ENCODE results near the gene TEX13C.

Gene TEX13C

DNA sequence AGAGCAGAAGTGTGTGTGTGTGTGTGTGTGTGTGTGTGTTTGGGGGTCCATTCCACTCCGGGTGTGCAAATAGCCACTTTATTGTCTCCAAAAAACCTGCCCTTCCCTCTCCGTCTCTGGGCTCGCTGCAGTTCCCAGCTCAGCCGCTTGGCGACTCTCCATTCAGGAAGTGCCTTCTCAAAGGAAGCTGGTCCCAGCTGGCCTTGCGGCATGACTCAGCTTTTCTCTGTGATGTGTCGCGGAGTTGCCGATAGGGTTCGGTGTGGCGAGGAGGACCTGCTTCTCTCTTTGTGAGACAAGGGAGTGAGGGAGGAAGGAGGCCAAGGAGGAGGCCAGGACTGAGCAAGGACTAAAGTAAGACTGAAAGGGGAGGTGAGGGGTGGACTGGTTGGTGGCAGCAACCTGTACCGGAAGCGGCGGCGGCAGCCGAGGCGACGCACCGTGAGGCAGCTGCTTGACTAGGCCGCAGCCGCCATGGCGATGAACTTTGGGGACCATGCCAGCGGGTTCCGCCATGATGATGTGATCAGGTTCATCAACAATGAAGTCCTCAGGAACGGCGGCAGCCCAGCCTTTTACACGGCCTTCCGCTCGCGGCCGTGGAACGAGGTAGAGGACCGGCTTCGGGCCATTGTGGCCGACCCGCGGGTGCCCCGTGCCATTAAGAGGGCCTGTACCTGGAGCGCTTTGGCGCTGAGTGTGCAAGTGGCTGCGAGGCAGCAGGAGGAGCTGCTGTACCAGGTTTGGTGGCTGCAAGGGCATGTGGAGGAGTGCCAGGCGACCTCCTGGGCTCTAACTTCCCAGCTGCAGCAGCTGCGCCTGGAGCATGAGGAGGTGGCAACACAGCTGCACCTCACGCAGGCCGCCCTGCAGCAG, at the start of gene TEX13C:
Gene TEX13C (plus strand): TSS at position 226 of the 876 bp plus-strand sequence. CDS start 249 bp downstream, at position 475.
- peaks cover 0 to 5% (median 0%) of the 10 kb centered on the region in 3 donors for H3K9me3 ChIP-seq
- H3K27ac ChIP-seq: no peak within 1 kb of the TSS
- DNase-seq: no peak
- H3K27me3 ChIP-seq: no peaks in the 10 kb centered on the region
- TF ChIP-seq, protein P1, sequence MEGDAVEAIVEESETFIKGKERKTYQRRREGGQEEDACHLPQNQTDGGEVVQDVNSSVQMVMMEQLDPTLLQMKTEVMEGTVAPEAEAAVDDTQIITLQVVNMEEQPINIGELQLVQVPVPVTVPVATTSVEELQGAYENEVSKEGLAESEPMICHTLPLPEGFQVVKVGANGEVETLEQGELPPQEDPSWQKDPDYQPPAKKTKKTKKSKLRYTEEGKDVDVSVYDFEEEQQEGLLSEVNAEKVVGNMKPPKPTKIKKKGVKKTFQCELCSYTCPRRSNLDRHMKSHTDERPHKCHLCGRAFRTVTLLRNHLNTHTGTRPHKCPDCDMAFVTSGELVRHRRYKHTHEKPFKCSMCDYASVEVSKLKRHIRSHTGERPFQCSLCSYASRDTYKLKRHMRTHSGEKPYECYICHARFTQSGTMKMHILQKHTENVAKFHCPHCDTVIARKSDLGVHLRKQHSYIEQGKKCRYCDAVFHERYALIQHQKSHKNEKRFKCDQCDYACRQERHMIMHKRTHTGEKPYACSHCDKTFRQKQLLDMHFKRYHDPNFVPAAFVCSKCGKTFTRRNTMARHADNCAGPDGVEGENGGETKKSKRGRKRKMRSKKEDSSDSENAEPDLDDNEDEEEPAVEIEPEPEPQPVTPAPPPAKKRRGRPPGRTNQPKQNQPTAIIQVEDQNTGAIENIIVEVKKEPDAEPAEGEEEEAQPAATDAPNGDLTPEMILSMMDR (IDR thresholded peaks at IDR 0.05): no peak
- H3K36me3 ChIP-seq: no peaks in the 10 kb centered on the region
- intact Hi-C loops (cut with DNase I; ENCODE audit: low total_unique reads): no loop called here
- H3K4me3 ChIP-seq: no peak within 1 kb of the TSS
- H3K4me1 ChIP-seq: no peaks in the 10 kb centered on the region

DNA sequence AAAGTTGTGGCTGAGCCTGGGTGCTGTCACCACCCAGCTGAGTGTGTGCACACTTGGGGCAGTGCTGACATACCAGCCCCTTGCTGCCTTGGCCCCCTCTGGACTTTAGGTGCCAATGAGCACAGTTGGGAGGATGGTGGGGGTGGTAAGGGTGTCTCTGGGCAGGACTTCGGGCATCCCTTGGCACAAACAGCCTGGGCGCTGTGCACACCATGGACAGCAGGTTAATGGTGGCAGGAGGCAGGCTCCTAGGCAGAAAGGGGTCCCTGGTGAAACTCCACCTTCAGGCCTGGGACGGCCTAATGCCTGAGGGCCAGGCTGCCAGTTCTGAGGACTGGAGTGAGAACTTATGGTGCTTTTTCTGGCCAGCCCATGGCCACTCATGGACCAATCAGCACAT, 32.4 kb upstream of the TEX13C start:
- Histone ChIP-seq H3K27me3 (no peaks in the 10 kb centered on the region), H3K27ac (no peak overlapping the region), H3K9me3 (no peaks in the 10 kb centered on the region), H3K4me1 (no peaks in the 10 kb centered on the region), H3K4me3 (no peak overlapping the region), H3K36me3 (no peaks in the 10 kb centered on the region)
- TF ChIP-seq, protein P1 (IDR thresholded peaks at IDR 0.05): no peak
- intact Hi-C loops (cut with DNase I; ENCODE audit: low total_unique reads): no loop called here
- DNase-seq: no peak

DNA sequence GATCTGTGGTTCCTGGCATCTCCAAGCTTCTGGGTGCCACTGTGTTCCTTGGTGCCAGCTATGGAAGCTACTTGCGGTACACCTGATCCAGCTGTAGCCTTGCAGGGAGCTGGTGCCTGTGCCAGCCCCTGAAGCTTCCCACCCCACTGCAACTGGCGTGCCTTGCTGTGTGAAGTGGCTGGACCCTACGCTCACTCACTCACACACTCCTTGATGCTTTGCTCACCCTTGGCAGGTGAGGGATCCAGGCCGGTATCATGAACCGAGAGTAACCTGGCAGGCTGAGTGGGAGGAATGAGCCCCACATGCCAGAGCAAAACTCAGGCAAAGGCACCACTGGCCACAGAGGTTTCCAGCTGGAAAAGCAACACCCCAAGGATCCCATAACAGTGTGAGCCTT, 31.3 kb upstream of the TEX13C start:
- TF ChIP-seq, protein P1 (IDR thresholded peaks at IDR 0.05): no peak
- no peak for DNase-seq
- H3K9me3 ChIP-seq: no peaks in the 10 kb centered on the region
- H3K36me3 ChIP-seq: no peaks in the 10 kb centered on the region
- intact Hi-C loops (cut with DNase I; ENCODE audit: low total_unique reads): no loop called here
- no peak overlapping the region for H3K27ac ChIP-seq
- H3K4me3 ChIP-seq: no peak overlapping the region
- no peaks in the 10 kb centered on the region for H3K27me3 ChIP-seq
- H3K4me1 ChIP-seq: no peaks in the 10 kb centered on the region

DNA sequence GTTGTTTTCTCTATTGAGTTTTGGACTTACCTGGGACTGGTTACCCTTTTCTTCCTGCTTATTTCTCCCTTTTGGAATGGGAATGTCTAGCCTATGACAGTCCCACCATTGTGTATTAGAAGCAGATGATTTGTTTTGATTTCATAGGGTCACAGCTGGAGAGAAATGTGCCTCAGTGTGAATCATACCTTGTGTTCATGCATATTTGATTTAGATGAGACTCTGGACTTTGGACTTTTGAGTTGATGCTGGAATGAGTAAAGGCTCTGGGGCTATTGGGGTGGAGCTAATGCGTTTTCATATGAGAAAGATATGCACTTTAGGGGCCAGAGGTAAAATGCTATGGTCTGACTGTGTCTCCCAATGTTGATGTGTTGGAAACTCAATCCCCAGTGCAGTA, 30.5 kb upstream of the TEX13C start:
- H3K27me3 ChIP-seq: no peaks in the 10 kb centered on the region
- no peaks in the 10 kb centered on the region for H3K9me3 ChIP-seq
- intact Hi-C loops (cut with DNase I; ENCODE audit: low total_unique reads): no loop called here
- TF ChIP-seq, protein P1 (IDR thresholded peaks at IDR 0.05): no peak
- H3K27ac ChIP-seq: no peak overlapping the region
- no peaks in the 10 kb centered on the region for H3K4me1 ChIP-seq
- no peak overlapping the region for H3K4me3 ChIP-seq
- H3K36me3 ChIP-seq: no peaks in the 10 kb centered on the region
- no peak for DNase-seq

DNA sequence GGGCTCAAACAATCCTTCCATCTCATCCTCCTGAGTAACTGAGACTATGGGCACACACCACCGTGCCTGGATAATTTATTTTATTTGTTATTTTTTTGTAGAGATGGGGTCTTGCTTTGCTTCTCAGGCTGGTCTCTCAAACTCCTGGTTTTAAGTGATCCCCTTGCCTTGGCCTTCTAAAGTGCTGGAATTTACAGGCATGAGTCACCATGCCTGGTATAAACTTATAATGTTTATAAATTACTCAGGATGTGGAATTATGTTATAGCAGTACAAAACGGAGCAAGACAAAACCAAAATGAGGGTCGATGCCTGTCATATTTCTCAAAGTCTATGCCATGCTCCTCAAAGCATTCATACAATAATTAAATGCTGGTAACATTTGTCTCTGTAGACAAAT, 29.8 kb upstream of the TEX13C start:
- no peak for DNase-seq
- TF ChIP-seq, protein P1 (IDR thresholded peaks at IDR 0.05): no peak
- Histone ChIP-seq H3K36me3 (no peaks in the 10 kb centered on the region), H3K4me1 (no peaks in the 10 kb centered on the region), H3K27me3 (no peaks in the 10 kb centered on the region), H3K27ac (no peak overlapping the region), H3K4me3 (no peak overlapping the region), H3K9me3 (no peaks in the 10 kb centered on the region)
- intact Hi-C loops (cut with DNase I; ENCODE audit: low total_unique reads): no loop called here
